SKM-1 (cell line): ENCODE results near the gene SETD4.
A peak's percentile ranks its signal among the peaks of the same experiment; 100 is the strongest.
"Not testable (repeated sequence)": the region's sequence is repeated elsewhere in the genome, so short reads cannot be mapped to it uniquely, and the experiment has no call there.

Experiments used
- DNase-seq: peaks from one replicate; lab custom pipeline; 2025; ENCODE audit not compliant: unreplicated experiment; lab: John Stamatoyannopoulos, UW

SETD4 gene

GRCh38 chr21:36060159-36060921 lies at the start of gene SETD4:
SETD4 (minus strand) TSS chr21:36060526; CDS start chr21:36058888, 1,638 bp downstream.
- DNase-seq, result peak; percentile 92

GRCh38 chr21:36109868-36110267 lies 49.5 kb upstream of the SETD4 start:
- no peak for DNase-seq

GRCh38 chr21:36105327-36105842 lies 45.1 kb upstream of the SETD4 start:
- no peak for DNase-seq

- no peak for DNase-seq
Measured at GRCh38 chr21:36104317-36105300, 44.3 kb upstream of the SETD4 start.

- DNase-seq, result no peak
Measured at GRCh38 chr21:36103434-36103833, 43.1 kb upstream of the SETD4 start.

GRCh38 chr21:36100971-36101641 lies 40.8 kb upstream of the SETD4 start:
- no peak for DNase-seq

- not testable (repeated sequence) for DNase-seq
Measured at GRCh38 chr21:36099695-36100211, 39.4 kb upstream of the SETD4 start.

- no peak for DNase-seq
Measured at GRCh38 chr21:36099000-36099399, 38.7 kb upstream of the SETD4 start.

GRCh38 chr21:36098182-36098532 lies 37.8 kb upstream of the SETD4 start:
- no peak for DNase-seq

- DNase-seq, result no peak
Measured at GRCh38 chr21:36097427-36098181, 37.3 kb upstream of the SETD4 start.

GRCh38 chr21:36096398-36097290 lies 36.3 kb upstream of the SETD4 start:
- DNase-seq, result no peak

GRCh38 chr21:36093512-36093911 lies 33.2 kb upstream of the SETD4 start:
- no peak for DNase-seq

- no peak for DNase-seq
Measured at GRCh38 chr21:36092681-36093080, 32.4 kb upstream of the SETD4 start.

- no peak for DNase-seq
Measured at GRCh38 chr21:36089946-36090345, 29.6 kb upstream of the SETD4 start.

GRCh38 chr21:36087362-36088138 lies 27.2 kb upstream of the SETD4 start:
- no peak for DNase-seq

- no peak for DNase-seq
Measured at GRCh38 chr21:36082237-36082664, 21.9 kb upstream of the SETD4 start.

GRCh38 chr21:36080386-36080785 lies 20.1 kb upstream of the SETD4 start:
- no peak for DNase-seq

- no peak for DNase-seq
Measured at GRCh38 chr21:36079671-36080070, 19.3 kb upstream of the SETD4 start.
